SK-N-SH treated with all-trans-retinoic acid at 6 μM for 48 hours (cell line): ENCODE measurements around the gene FGFBP3.

Source experiments
- ATAC-seq: fragments of 200-7000 bp; cut with Tn5 transposase; 3 replicates; pipeline ENCODE4 v1.9.1; 2020; ENCODE audit warnings: mild to moderate bottlenecking, moderate library complexity
- ARNTL ChIP-seq: fragments of 450-650 bp; formaldehyde crosslinking; IDR thresholded peaks from 2 replicates; pipeline ENCODE4 v1.5.0; 2020; ENCODE audit warnings: low read depth, mild to moderate bottlenecking, moderate library complexity, borderline replicate concordance
- BACH2 ChIP-seq: fragments of 250-450 bp; sonication (Bioruptor Pico); IDR thresholded peaks from 2 replicates; pipeline ENCODE4 v1.9.0; 2021; ENCODE audit warnings: mild to moderate bottlenecking, borderline replicate concordance
- ESRRG ChIP-seq: fragments of 250-450 bp; sonication (Bioruptor Pico); IDR thresholded peaks from 2 replicates; pipeline ENCODE4 v1.6.1; 2021; ENCODE audit warnings: mild to moderate bottlenecking
- GLIS3 ChIP-seq: fragments of 250-450 bp; sonication (Bioruptor Pico); IDR thresholded peaks from 2 replicates; pipeline ENCODE4 v1.5.0; 2020; ENCODE audit warnings: mild to moderate bottlenecking, moderate library complexity
- OSR1 ChIP-seq: fragments of 250-450 bp; sonication (Bioruptor Pico); IDR thresholded peaks from 2 replicates; pipeline ENCODE4 v1.8.0; 2022; ENCODE audit warnings: moderate library complexity, mild to moderate bottlenecking, inconsistent platforms
- PPARA ChIP-seq: fragments of 250-450 bp; sonication (Bioruptor Pico); IDR thresholded peaks from 2 replicates; pipeline ENCODE4 v1.5.0; 2020; ENCODE audit warnings: mild to moderate bottlenecking, borderline replicate concordance
- RARB ChIP-seq: fragments of 250-450 bp; sonication (Bioruptor Pico); IDR thresholded peaks from 2 replicates; pipeline ENCODE4 v1.8.0; 2021; ENCODE audit warnings: mild to moderate bottlenecking, moderate library complexity
- SNAI2 ChIP-seq: fragments of 250-450 bp; sonication (Bioruptor Pico); IDR thresholded peaks from 2 replicates; pipeline ENCODE4 v1.5.0; 2020; ENCODE audit warnings: mild to moderate bottlenecking, moderate library complexity
- TCF4 ChIP-seq: fragments of 250-450 bp; sonication (Bioruptor Pico); IDR thresholded peaks from 2 replicates; pipeline ENCODE4 v1.8.0; 2021; ENCODE audit warnings: mild to moderate bottlenecking, moderate library complexity, borderline replicate concordance
- TOX ChIP-seq: fragments of 250-450 bp; sonication (Bioruptor Pico); IDR thresholded peaks from 2 replicates; pipeline ENCODE4 v1.8.0; 2021; ENCODE audit warnings: mild to moderate bottlenecking, moderate library complexity, borderline replicate concordance
- ZC3H10 ChIP-seq: fragments of 250-450 bp; sonication (Bioruptor Pico); IDR thresholded peaks from 2 replicates; pipeline ENCODE4 v1.5.1; 2021; ENCODE audit warnings: mild to moderate bottlenecking, moderate library complexity
- ZFP3 ChIP-seq: fragments of 250-450 bp; sonication (Bioruptor Pico); IDR thresholded peaks from 2 replicates; pipeline ENCODE4 v1.5.0; 2020; ENCODE audit warnings: mild to moderate bottlenecking, moderate library complexity
- ZFP30 ChIP-seq: fragments of 450-650 bp; formaldehyde crosslinking; IDR thresholded peaks from 2 replicates; pipeline ENCODE4 v1.5.0; 2022; ENCODE audit warnings: mild to moderate bottlenecking, moderate library complexity
- ZNF565 ChIP-seq: fragments of 450-650 bp; formaldehyde crosslinking; conservative IDR thresholded peaks from 2 replicates; pipeline ENCODE4 v1.5.0; 2020; ENCODE audit warnings: low read depth, mild to moderate bottlenecking, moderate library complexity
- ZNF70 ChIP-seq: fragments of 450-650 bp; formaldehyde crosslinking; IDR thresholded peaks from 2 replicates; pipeline ENCODE4 v1.5.0; 2020; ENCODE audit warnings: mild to moderate bottlenecking, moderate library complexity
- ZNF8 ChIP-seq: fragments of 450-650 bp; formaldehyde crosslinking; IDR thresholded peaks from 2 replicates; pipeline ENCODE4 v1.5.0; 2020; ENCODE audit warnings: mild to moderate bottlenecking, moderate library complexity
- TF ChIP-seq, protein P1 (sequence below): fragments of 250-450 bp; sonication (Bioruptor Pico); IDR thresholded peaks from 2 replicates; pipeline ENCODE4 v1.5.1; 2020; ENCODE audit warnings: low read depth, mild to moderate bottlenecking, moderate library complexity
- TF ChIP-seq, protein P2 (sequence below): fragments of 250-450 bp; sonication (Bioruptor Pico); IDR thresholded peaks from 2 replicates; pipeline ENCODE4 v1.5.0; 2020; ENCODE audit warnings: mild to moderate bottlenecking, moderate library complexity
- TF ChIP-seq, protein P3 (sequence below): fragments of 250-450 bp; sonication (Bioruptor Pico); IDR thresholded peaks from 2 replicates; pipeline ENCODE4 v1.8.0; 2021; ENCODE audit warnings: low read depth, mild to moderate bottlenecking, moderate library complexity, borderline replicate concordance
- TF ChIP-seq, protein P4 (sequence below): fragments of 250-450 bp; sonication (Bioruptor Pico); IDR thresholded peaks from 2 replicates; pipeline ENCODE4 v1.8.0; 2020; ENCODE audit warnings: mild to moderate bottlenecking, moderate library complexity, borderline replicate concordance

FGFBP3 gene

GRCh38 chr10:91875779-91876178 lies 33.5 kb downstream of the FGFBP3 start (continued):
- TF ChIP-seq, protein P1, sequence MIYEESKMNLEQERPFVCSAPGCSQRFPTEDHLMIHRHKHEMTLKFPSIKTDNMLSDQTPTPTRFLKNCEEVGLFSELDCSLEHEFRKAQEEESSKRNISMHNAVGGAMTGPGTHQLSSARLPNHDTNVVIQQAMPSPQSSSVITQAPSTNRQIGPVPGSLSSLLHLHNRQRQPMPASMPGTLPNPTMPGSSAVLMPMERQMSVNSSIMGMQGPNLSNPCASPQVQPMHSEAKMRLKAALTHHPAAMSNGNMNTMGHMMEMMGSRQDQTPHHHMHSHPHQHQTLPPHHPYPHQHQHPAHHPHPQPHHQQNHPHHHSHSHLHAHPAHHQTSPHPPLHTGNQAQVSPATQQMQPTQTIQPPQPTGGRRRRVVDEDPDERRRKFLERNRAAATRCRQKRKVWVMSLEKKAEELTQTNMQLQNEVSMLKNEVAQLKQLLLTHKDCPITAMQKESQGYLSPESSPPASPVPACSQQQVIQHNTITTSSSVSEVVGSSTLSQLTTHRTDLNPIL (CRISPR knock-in tag): no peak

- TF ChIP-seq BACH2 (CRISPR knock-in tag) (no peak), ZNF70 (CRISPR knock-in tag) (no peak), ESRRG (CRISPR knock-in tag) (no peak), ZC3H10 (CRISPR knock-in tag) (no peak), ZNF565 (CRISPR knock-in tag) (no peak), ARNTL (no peak), RARB (CRISPR knock-in tag) (no peak), ZFP3 (CRISPR knock-in tag) (no peak), SNAI2 (CRISPR knock-in tag) (no peak), ZFP30 (no peak), ZNF8 (CRISPR knock-in tag) (no peak)
- TF ChIP-seq, protein P1 (CRISPR knock-in tag): no peak
- TF ChIP-seq, protein P2, sequence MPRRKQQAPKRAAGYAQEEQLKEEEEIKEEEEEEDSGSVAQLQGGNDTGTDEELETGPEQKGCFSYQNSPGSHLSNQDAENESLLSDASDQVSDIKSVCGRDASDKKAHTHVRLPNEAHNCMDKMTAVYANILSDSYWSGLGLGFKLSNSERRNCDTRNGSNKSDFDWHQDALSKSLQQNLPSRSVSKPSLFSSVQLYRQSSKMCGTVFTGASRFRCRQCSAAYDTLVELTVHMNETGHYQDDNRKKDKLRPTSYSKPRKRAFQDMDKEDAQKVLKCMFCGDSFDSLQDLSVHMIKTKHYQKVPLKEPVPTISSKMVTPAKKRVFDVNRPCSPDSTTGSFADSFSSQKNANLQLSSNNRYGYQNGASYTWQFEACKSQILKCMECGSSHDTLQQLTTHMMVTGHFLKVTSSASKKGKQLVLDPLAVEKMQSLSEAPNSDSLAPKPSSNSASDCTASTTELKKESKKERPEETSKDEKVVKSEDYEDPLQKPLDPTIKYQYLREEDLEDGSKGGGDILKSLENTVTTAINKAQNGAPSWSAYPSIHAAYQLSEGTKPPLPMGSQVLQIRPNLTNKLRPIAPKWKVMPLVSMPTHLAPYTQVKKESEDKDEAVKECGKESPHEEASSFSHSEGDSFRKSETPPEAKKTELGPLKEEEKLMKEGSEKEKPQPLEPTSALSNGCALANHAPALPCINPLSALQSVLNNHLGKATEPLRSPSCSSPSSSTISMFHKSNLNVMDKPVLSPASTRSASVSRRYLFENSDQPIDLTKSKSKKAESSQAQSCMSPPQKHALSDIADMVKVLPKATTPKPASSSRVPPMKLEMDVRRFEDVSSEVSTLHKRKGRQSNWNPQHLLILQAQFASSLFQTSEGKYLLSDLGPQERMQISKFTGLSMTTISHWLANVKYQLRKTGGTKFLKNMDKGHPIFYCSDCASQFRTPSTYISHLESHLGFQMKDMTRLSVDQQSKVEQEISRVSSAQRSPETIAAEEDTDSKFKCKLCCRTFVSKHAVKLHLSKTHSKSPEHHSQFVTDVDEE: no peak
- TF ChIP-seq, protein P3, sequence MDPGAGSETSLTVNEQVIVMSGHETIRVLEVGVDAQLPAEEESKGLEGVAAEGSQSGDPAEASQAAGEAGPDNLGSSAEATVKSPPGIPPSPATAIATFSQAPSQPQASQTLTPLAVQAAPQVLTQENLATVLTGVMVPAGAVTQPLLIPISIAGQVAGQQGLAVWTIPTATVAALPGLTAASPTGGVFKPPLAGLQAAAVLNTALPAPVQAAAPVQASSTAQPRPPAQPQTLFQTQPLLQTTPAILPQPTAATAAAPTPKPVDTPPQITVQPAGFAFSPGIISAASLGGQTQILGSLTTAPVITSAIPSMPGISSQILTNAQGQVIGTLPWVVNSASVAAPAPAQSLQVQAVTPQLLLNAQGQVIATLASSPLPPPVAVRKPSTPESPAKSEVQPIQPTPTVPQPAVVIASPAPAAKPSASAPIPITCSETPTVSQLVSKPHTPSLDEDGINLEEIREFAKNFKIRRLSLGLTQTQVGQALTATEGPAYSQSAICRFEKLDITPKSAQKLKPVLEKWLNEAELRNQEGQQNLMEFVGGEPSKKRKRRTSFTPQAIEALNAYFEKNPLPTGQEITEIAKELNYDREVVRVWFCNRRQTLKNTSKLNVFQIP (CRISPR knock-in tag): no peak
- TF ChIP-seq, protein P4, sequence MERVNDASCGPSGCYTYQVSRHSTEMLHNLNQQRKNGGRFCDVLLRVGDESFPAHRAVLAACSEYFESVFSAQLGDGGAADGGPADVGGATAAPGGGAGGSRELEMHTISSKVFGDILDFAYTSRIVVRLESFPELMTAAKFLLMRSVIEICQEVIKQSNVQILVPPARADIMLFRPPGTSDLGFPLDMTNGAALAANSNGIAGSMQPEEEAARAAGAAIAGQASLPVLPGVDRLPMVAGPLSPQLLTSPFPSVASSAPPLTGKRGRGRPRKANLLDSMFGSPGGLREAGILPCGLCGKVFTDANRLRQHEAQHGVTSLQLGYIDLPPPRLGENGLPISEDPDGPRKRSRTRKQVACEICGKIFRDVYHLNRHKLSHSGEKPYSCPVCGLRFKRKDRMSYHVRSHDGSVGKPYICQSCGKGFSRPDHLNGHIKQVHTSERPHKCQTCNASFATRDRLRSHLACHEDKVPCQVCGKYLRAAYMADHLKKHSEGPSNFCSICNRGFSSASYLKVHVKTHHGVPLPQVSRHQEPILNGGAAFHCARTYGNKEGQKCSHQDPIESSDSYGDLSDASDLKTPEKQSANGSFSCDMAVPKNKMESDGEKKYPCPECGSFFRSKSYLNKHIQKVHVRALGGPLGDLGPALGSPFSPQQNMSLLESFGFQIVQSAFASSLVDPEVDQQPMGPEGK (CRISPR knock-in tag): no peak
These were observed 34.1 kb downstream of the FGFBP3 start for GRCh38 chr10:91875156-91875555.

DNA sequence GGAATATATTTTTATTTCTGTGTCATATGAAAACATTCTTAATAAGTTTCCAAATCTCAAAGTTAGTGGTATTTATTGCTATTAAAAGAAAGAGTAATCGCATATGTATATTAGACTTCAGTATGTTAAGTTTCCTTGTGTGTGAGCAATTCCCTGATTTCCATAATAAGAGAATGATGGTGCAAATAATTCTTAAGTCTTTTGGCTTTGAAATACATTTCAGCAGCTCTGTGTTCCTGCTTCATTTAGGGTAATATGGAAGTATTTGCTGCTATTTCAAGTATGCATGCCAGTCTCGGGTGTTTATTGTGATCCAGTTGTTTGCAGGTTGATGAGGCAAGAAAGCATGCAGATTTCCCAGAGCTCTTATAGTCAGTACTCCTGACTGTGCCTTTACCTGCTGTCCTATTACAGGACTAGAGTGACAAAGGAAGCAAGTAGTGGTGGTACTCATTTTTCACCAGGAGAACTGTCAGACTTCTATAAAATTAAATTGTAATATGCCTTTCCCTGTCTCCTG lies 43.7 kb downstream of the FGFBP3 start:
- ATAC-seq: no peak
- TF ChIP-seq TCF4: no peak
- TF ChIP-seq GLIS3: no peak
- no peak for TF ChIP-seq OSR1 (CRISPR knock-in tag)
- no peak for TF ChIP-seq PPARA (CRISPR knock-in tag)
- TF ChIP-seq, protein P3 (CRISPR knock-in tag): no peak
- TF ChIP-seq, protein P2: no peak
- TF ChIP-seq RARB (CRISPR knock-in tag): no peak
- TF ChIP-seq, protein P4 (CRISPR knock-in tag): no peak
- TF ChIP-seq TOX: no peak
- TF ChIP-seq ZNF565 (CRISPR knock-in tag): no peak

More at GRCh38 chr10:91875156-91875555, 34.1 kb downstream of the FGFBP3 start:
- ATAC-seq: peak; percentile 28; the same call in 2 of the 3 replicates
